GM12875 (cell line): ENCODE results near the gene TMC5.

Experiments used
- H3K4me3 ChIP-seq: one replicate; pipeline ENCODE4 v1.5.1; 2011; ENCODE audit warnings: low read depth, low read length, control low read depth
- CTCF ChIP-seq: IDR thresholded peaks from 2 replicates; pipeline ENCODE4 v1.5.1; 2011; ENCODE audit warnings: low read depth, mild to moderate bottlenecking, control low read depth, inconsistent platforms, low read length, moderate library complexity, borderline replicate concordance; ENCODE audit not compliant: insufficient read depth

The TMC5 gene

DNA sequence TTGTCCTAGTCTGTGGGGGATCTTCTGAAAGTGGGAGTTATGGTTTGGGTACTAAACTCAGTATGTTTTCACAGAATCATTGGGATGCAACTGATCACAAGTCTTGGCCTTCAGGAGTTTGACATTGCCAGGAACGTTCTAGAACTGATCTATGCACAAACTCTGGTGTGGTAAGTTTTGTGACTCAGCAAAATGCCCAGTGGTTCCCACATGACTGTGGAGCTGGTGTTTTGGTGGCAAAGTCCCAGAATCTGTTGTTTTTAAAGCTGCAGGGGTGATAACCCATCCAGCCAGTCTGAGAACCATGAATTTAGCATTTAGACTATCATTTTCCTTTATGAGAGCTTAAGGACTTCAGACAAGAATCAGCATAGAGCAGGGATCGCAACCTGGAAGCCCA is 63.6 kb downstream of the TMC5 start:
- H3K4me3 ChIP-seq, result no peak overlapping the region
- TF ChIP-seq CTCF, result no peak

DNA sequence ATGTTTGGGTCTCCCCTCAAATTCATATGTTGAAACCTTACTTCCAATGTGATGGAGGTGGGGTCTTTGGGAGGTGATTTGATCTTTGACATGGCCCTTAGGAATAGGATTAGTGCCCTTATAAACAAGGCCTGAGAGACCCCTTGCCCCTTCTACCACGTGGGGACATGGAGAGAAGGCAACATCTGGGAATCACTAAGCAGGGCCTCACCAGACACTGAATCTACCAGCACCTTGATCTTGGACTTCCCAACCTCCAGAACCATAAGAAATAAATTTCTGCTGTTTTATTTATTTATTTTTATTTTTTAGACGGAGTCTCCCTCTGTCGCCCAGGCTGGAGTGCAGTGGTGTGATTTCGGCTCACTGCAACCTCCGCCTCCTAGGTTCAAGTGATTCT is 64.1 kb downstream of the TMC5 start:
- H3K4me3 ChIP-seq, result no peak overlapping the region
- TF ChIP-seq CTCF, result no peak

DNA sequence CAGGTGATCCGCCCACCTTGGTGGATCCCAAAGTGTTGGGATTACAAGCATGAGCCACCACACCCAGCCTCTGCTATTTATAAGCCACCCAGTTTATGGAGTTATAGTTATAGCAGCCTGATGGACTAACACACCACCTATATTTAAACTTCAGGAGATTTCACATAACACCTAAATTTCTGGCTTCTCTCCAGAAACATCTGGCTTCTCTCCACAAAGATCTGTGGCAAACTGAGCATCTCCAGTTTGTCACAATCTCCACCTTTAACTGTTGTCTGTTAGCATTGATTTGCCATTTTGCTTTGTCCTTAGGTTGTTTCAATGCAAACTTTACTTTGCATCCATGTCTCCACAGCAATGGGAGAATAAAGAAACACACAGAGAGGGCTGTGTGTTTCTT is 64.6 kb downstream of the TMC5 start:
- TF ChIP-seq CTCF, result no peak
- no peak overlapping the region for H3K4me3 ChIP-seq

DNA sequence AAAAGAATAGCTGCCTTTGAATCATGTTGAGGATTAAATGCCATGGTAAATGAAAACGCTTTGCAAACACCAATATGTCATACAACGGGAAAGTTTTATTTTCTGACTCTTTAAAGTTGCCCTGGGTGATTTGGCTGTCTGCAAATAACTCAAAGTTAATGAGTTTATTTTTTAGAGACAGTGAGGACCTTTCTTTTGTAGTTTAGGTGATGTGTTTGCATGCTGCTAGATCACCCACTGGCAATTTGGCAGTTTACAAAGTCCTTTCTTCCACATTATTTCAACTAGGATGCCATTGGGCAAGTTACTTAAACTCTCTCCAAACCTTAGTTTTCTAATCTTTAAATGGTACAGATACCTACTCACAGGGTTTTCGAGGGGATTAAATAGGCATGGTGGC is 66.4 kb downstream of the TMC5 start:
- no peak overlapping the region for H3K4me3 ChIP-seq
- no peak for TF ChIP-seq CTCF

DNA sequence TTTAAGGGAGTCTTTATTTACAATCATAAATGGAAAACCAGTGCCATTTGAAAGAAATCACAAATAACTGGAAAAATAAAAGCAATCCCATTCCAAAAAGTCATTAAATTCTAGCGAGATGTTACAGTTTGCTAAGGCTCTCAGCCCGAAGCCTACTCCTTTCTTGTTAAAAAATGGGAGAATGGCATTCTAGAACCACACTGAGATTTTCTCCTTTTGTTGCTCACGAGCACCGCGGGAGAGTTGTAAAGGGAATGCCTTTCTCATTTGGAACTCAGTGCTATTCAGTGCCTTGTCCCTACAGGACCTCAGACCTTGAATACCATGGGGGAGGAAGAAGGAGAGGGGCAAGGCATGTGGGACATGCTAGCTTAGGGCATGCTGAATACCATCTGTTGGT is 67.9 kb downstream of the TMC5 start:
- no peak overlapping the region for H3K4me3 ChIP-seq
- no peak for TF ChIP-seq CTCF

GRCh38 chr16:19486051-19486450 is 68.4 kb downstream of the TMC5 start:
- TF ChIP-seq CTCF, result no peak
- H3K4me3 ChIP-seq, result no peak overlapping the region

DNA sequence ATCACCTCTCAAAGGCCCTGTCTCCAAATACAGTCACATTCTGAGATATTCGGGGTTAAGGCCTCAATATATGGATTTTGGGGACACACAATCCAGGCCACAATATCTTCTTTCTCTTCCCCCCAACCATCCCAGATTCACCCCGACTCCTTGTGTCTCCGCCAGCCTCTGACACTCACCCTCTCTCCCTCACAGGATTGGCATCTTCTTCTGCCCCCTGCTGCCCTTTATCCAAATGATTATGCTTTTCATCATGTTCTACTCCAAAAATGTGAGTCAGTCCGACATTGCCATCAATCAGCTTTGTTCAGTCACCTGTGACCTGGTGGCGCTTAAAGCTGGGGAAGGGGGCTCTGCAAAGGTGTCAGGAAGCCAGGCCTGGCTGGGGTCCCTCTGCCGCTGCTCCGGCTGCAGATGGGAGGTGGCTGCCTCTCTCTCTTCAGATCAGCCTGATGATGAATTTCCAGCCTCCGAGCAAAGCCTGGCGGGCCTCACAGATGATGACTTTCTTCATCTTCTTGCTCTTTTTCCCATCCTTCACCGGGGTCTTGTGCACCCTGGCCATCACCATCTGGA is 69.2 kb downstream of the TMC5 start:
- H3K4me3 ChIP-seq, result no peak overlapping the region
- no peak for TF ChIP-seq CTCF
